Sigmoid colon (tissue), 7 donors: ENCODE measurements around the gene ZDHHC13. TPM values are rescaled to one million over a fixed set of nuclear protein-coding genes. Genes with fewer than 3 reads are reported as not detected.

Experiments used
- DNase-seq: peaks from one replicate; pipeline ENCODE4 v3.0.0-alpha.2; 2019
- H3K27ac ChIP-seq, 4 donors: fragments of 200-600 bp; sonication (generic); one replicate each; pipeline ENCODE4 v1.5.1; 2016 to 2019; ENCODE audit warnings: mild to moderate bottlenecking in 1 of 4
- H3K27me3 ChIP-seq, 3 donors: fragments of 200-600 bp; sonication (generic); one replicate each; pipeline ENCODE4 v1.5.1; 2019; ENCODE audit warnings: mild to moderate bottlenecking in 1 of 3
- H3K36me3 ChIP-seq, 4 donors: fragments of 200-600 bp; sonication (generic); one replicate each; pipeline ENCODE4 v1.5.1; 2016 to 2019
- H3K4me1 ChIP-seq, 4 donors: fragments of 200-600 bp; sonication (generic); one replicate each; pipeline ENCODE4 v1.5.1; 2017 to 2019
- H3K4me3 ChIP-seq, 4 donors: fragments of 200-600 bp; sonication (generic); one replicate each; pipeline ENCODE4 v1.5.1; 2017 to 2019; ENCODE audit warnings: mild to moderate bottlenecking in 2 of 4, moderate library complexity in 1 of 4
- H3K9me3 ChIP-seq, 4 donors: fragments of 200-600 bp in 3 of 4; sonication (generic) in 3 of 4; one replicate each; pipeline versions ENCODE4 v1.5.1 to v1.6.1; 2013 to 2019
- EP300 ChIP-seq, 4 donors: sonication (generic); formaldehyde crosslinking; IDR thresholded peaks; one replicate each; pipeline ENCODE4 v1.6.1; 2017; ENCODE audit warnings: antibody characterized with exemption in 4 of 4
- POLR2A ChIP-seq, 2 donors: fragments of 450-650 bp; IDR thresholded peaks; one replicate each; pipeline ENCODE4 v1.6.1; 2016; ENCODE audit warnings: antibody characterized with exemption in 2 of 2, mild to moderate bottlenecking in 2 of 2, moderate library complexity in 2 of 2
- POLR2AphosphoS5 ChIP-seq, 4 donors: sonication (generic); formaldehyde crosslinking; IDR thresholded peaks; one replicate each; pipeline ENCODE4 v1.6.1; 2017; ENCODE audit warnings: antibody characterized with exemption in 4 of 4
- WGBS, 2 donors: extraction: QIAGEN DNeasy Blood & Tissue Kit; methylation state at CpG; one replicate each; pipeline ENCODE4 v1.1.7; 2013; 5-methylcytosine and 5-hydroxymethylcytosine counted together
- intact Hi-C: fragments of 100-400 bp; cut with DNase I; formaldehyde crosslinking; loops from one replicate; pipeline ENCODE4 v1.15.1; 2023
- polyA plus RNA-seq, 3 donors: library from polyadenylated mRNA; stranded (reverse); fragments of 200-250 nt; gene quantifications; one replicate each; pipeline ENCODE4 v1.2.3, GENCODE V29; 2013
- total RNA-seq, 4 donors: library from RNA; depleted of rRNA; stranded (reverse); fragments of >200 nt; gene quantifications; one replicate each; pipeline ENCODE4 v1.1.0, GENCODE V29; 2016
- TF ChIP-seq, protein P1 (sequence below), 4 experiments: fragments of 450-650 bp in 3 of 4; fragments of 200-600 bp in 1 of 4; IDR thresholded peaks; one replicate each; pipeline ENCODE4 v1.5.1; 2016 to 2019; ENCODE audit warnings: antibody characterized with exemption in 4 of 4, mild to moderate bottlenecking in 3 of 4, moderate library complexity in 2 of 4
- donor health status: healthy with polysubstance abuse.
- donor health status: Bipolar disorder and iron deficiency.
- donor health status: healthy.

Gene ZDHHC13
- total and polyA plus RNA-seq, 7 donors = 6.6 to 18.4 (median 7.5) TPM

DNA sequence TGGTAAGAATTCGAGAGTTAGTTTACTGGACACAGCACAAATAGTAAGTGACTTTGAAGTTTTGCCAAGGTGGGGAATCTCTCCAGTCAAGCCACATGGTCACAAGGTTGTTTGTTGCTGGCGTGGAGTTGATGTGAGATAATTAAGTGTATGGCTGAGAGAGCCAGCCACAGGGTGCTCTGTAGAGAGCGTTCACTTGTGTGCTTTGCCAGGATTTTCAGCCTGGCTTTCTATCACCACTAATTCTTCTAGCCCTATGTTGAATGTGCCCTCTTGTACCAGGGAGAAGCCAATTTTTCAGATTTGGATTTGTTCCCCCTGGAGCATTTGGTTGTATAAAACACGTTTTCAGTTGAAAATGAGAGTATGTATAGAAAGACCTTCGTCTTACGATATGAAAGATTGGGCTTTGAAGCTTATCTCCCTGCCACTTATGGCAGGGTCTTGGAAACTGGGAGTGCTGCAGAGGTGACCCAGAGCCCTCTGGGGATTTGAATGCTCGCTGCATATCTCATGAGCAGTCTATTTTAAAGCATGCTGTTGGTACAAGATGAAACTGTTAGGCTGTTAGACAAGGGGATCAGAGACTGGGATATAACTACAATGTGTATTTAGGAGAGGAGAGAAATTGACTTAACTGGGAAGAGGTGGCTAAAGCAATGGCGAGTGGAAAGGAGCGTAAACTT, 56.2 kb downstream of the ZDHHC13 start:
- intact Hi-C loops = no loop called here
- Histone ChIP-seq H3K36me3 (peaks cover 0 to 55% (median 5%) of the 10 kb centered on the region in 4 donors), H3K9me3 (no peaks in the 10 kb centered on the region), H3K4me1 (peaks cover 0 to 3% (median 0%) of the 10 kb centered on the region in 4 donors), H3K27me3 (no peaks in the 10 kb centered on the region), H3K4me3 (no peak overlapping the region), H3K27ac (no peak overlapping the region)
- 95 to 96% methylated on average over 9 of the region's 9 CpGs for WGBS, 2 donors
- no peak for TF ChIP-seq EP300 (IDR thresholded peaks at IDR 0.05)
- DNase-seq = no peak

DNA sequence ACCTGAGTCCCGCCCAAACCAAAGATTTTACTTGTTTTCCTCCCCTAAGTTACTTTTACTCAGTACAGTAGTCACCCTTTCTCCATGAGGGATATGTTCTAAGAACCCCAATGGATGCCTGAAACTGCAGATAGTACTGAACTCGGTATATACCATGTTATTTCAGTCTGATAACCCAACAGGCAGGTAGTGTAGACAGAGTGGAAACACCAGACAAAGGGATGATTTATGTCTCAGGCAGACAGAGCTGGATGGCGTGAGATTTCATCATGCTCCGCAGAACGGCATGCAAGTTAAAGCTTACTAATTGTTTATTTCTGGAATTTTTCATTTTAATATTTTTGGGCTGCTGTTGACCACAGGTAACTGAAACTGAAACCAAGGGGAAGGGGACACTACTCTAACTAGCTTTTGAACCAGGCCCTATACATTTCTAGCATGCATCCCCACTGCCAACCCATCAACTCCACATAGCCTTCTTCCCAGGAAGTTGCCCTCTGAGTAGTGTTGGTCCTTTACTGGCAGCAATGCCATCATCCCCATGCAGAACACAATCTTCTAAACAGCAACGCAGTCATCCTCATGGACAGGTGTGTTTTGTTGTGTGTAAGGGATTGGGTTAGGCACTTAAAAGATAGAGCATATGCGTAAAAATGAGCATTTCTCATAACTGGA, 57.1 kb downstream of the ZDHHC13 start:
- peaks cover 0 to 47% (median 5%) of the 10 kb centered on the region in 4 donors for H3K36me3 ChIP-seq
- no peaks in the 10 kb centered on the region for H3K4me1 ChIP-seq
- H3K27ac ChIP-seq = no peak overlapping the region
- H3K27me3 ChIP-seq = no peaks in the 10 kb centered on the region
- no peaks in the 10 kb centered on the region for H3K9me3 ChIP-seq
- no peak overlapping the region for H3K4me3 ChIP-seq
- no peak for DNase-seq
- 96% methylated on average over 7 of the region's 7 CpGs for WGBS, 2 donors
- TF ChIP-seq, protein P1, sequence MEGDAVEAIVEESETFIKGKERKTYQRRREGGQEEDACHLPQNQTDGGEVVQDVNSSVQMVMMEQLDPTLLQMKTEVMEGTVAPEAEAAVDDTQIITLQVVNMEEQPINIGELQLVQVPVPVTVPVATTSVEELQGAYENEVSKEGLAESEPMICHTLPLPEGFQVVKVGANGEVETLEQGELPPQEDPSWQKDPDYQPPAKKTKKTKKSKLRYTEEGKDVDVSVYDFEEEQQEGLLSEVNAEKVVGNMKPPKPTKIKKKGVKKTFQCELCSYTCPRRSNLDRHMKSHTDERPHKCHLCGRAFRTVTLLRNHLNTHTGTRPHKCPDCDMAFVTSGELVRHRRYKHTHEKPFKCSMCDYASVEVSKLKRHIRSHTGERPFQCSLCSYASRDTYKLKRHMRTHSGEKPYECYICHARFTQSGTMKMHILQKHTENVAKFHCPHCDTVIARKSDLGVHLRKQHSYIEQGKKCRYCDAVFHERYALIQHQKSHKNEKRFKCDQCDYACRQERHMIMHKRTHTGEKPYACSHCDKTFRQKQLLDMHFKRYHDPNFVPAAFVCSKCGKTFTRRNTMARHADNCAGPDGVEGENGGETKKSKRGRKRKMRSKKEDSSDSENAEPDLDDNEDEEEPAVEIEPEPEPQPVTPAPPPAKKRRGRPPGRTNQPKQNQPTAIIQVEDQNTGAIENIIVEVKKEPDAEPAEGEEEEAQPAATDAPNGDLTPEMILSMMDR (IDR thresholded peaks at IDR 0.05) = no peak
- TF ChIP-seq POLR2A (IDR thresholded peaks at IDR 0.05) (no peak), POLR2AphosphoS5 (IDR thresholded peaks at IDR 0.05) (no peak), EP300 (IDR thresholded peaks at IDR 0.05) (no peak)
- intact Hi-C loops = no loop called here

DNA sequence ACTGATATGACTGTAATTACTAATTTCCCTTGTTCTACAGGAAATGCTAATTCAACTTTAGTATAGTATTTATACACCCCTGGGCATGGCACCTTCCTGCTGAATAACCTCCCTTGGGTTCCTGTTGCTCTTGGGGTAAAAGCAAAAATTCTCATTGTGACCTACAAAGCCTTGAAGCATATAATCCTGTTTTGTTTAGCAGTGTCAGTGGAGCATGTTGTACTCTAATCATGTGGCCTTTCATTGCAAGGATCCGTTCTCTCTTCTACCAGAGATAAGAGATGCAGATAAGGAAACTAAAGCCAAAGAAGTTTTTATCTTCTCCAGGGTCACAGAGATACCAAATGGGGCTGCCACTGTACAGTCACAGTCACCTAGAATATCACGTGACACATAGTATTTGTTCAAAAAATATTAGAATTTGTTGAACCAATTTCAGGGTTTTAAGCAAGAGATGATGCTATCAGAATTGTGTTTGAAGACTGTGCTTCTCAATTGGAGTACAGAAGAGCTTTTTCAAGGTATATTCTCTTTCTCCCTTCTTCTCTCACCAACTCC, 59.7 kb downstream of the ZDHHC13 start:
- intact Hi-C loops = no loop called here
- H3K27me3 ChIP-seq = no peaks in the 10 kb centered on the region
- no peaks in the 10 kb centered on the region for H3K4me1 ChIP-seq

DNA sequence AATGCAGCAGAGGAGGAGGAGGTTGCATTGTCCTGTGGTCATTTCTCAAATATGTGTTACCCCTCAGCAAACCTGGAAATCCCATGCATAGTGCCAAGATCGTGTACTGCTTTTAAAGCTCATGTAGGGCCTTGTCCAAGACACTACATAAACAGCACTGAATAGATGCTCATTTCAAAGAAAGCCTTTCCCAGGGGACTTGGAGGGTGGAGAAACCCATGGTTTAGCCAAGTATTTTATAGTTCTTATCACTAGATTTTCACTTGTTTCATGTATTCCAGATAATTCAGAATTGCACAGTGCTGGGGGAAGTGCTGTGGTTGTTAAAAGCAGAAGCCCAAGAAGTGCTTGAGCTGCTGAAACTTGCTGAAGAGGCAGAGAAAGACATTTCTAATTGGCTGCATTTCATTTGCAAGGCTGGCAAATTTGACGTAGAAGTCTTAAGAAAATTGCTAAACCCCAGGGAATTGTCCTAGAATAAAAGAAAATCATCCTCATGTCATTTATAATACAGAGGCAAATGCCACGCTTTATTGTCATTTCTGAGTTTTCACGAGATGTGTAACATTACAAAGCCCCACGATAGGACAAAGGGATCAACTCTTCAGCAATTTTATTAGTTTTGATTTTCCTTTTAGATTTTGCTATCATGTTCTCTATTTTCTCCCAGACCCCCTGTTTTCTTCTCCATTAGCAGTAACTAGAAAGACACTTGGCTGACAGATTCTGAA, 64.7 kb downstream of the ZDHHC13 start:
- TF ChIP-seq, protein P1 (IDR thresholded peaks at IDR 0.05) = no peak
- TF ChIP-seq POLR2A (IDR thresholded peaks at IDR 0.05) = no peak
- TF ChIP-seq POLR2AphosphoS5 (IDR thresholded peaks at IDR 0.05) = no peak
- no peak for TF ChIP-seq EP300 (IDR thresholded peaks at IDR 0.05)
- H3K9me3 ChIP-seq = no peaks in the 10 kb centered on the region
- no peak overlapping the region for H3K27ac ChIP-seq
- H3K4me1 ChIP-seq = no peaks in the 10 kb centered on the region
- H3K36me3 ChIP-seq = peaks cover 0 to under 1% (median 0%) of the 10 kb centered on the region in 4 donors
- 85 to 90% methylated on average over 5 of the region's 5 CpGs for WGBS, 2 donors
- intact Hi-C loops = no loop called here
- no peak overlapping the region for H3K4me3 ChIP-seq
- no peaks in the 10 kb centered on the region for H3K27me3 ChIP-seq
- DNase-seq = no peak

More for the DNA sequence above, 59.7 kb downstream of the ZDHHC13 start:
- TF ChIP-seq POLR2A (IDR thresholded peaks at IDR 0.05) = no peak
- TF ChIP-seq, protein P1 (IDR thresholded peaks at IDR 0.05) = no peak
- no peak for TF ChIP-seq POLR2AphosphoS5 (IDR thresholded peaks at IDR 0.05)
- TF ChIP-seq EP300 (IDR thresholded peaks at IDR 0.05) = no peak
- DNase-seq = no peak
- WGBS, 2 donors = 76 to 87% methylated on average over 2 of the region's 2 CpGs
- Histone ChIP-seq H3K36me3 (peaks cover 0 to 37% (median 5%) of the 10 kb centered on the region in 4 donors), H3K4me3 (no peak overlapping the region), H3K27ac (no peak overlapping the region), H3K9me3 (no peaks in the 10 kb centered on the region)

DNA sequence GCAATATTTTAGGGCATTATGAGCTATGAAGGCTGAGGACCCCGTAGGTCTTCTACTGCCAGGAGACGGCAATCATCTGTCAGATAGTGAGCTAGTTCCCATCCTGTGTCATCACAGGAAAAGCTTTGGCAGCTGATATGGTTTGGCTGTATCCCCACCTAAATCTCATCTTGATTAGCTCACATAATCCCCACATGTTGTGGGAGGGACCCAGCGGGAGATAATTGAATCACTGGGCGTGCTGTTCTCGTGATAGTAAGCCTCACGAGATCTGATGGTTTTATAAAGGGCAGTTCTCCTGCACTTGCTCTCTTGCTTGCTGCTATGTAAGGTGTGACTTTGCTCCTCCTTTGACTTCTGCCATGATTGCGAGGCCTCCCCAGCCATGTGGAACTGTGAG, 66.7 kb downstream of the ZDHHC13 start:
- intact Hi-C loops = no loop called here
- H3K9me3 ChIP-seq = no peaks in the 10 kb centered on the region
- H3K4me1 ChIP-seq = no peaks in the 10 kb centered on the region
- H3K36me3 ChIP-seq = no peaks in the 10 kb centered on the region
- H3K27ac ChIP-seq = no peak overlapping the region
- H3K27me3 ChIP-seq = no peaks in the 10 kb centered on the region
- DNase-seq = no peak
- WGBS, 2 donors = 86 to 95% methylated on average over 7 of the region's 7 CpGs
- TF ChIP-seq EP300 (IDR thresholded peaks at IDR 0.05) (no peak), POLR2A (IDR thresholded peaks at IDR 0.05) (no peak), POLR2AphosphoS5 (IDR thresholded peaks at IDR 0.05) (no peak)
- TF ChIP-seq, protein P1 (IDR thresholded peaks at IDR 0.05) = no peak
- H3K4me3 ChIP-seq = no peak overlapping the region
